K562 (cell line): ENCODE results near the gene APOM. TPM values are rescaled to one million over a fixed set of nuclear protein-coding genes. Genes with fewer than 3 reads are reported as not detected.

Source experiments
- ETV5 ChIP-seq: sonication (generic); formaldehyde crosslinking; IDR thresholded peaks from 2 replicates; pipeline ENCODE4 v1.4.0; 2020; ENCODE audit warnings: low read depth, mild to moderate bottlenecking, missing genetic modification reagents
- LEF1 ChIP-seq: fragments of 450-650 bp; IDR thresholded peaks from 2 replicates; pipeline ENCODE4 v1.6.1; 2016; ENCODE audit warnings: mild to moderate bottlenecking
- MAFF ChIP-seq: IDR thresholded peaks from 2 replicates; pipeline ENCODE4 v1.6.1; 2012; ENCODE audit warnings: low read length, improper control_type of control experiment
- MTA3 ChIP-seq: fragments of 450-650 bp; formaldehyde crosslinking; IDR thresholded peaks from 2 replicates; pipeline ENCODE4 v1.6.1; 2017; ENCODE audit warnings: mild to moderate bottlenecking, borderline replicate concordance
- NELFE ChIP-seq: IDR thresholded peaks from 2 replicates; pipeline ENCODE4 v1.6.1; 2011; ENCODE audit warnings: mild to moderate bottlenecking; ENCODE audit not compliant: insufficient read depth, insufficient read length
- RBM34 ChIP-seq: fragments of 200-400 bp; formaldehyde crosslinking; IDR thresholded peaks from 2 replicates; pipeline ENCODE4 v1.6.1; 2018; ENCODE audit warnings: low read length, borderline replicate concordance; ENCODE audit not compliant: insufficient read depth
- YY1 ChIP-seq, 3 experiments: IDR thresholded peaks; 2 replicates each; pipeline ENCODE4 v1.6.1; 2011; ENCODE audit warnings: low read length in 2 of 3, mild to moderate bottlenecking in 2 of 3, moderate library complexity in 2 of 3, borderline replicate concordance in 1 of 3, control low read depth in 1 of 3, low read depth in 1 of 3; ENCODE audit not compliant: insufficient read depth in 3 of 3, insufficient replicate concordance in 2 of 3, control insufficient read depth in 1 of 3, insufficient read length in 1 of 3; ENCODE audit errors: extremely low read depth in 1 of 3
- ZKSCAN8 ChIP-seq: fragments of 200-800 bp; sonication (Bioruptor generic); IDR thresholded peaks from 2 replicates; pipeline ENCODE4 v1.6.1; 2016; ENCODE audit warnings: missing genetic modification characterization, missing compliant biosample characterization
- ZNF143 ChIP-seq: sonication (generic); formaldehyde crosslinking; IDR thresholded peaks from 2 replicates; pipeline ENCODE4 v1.9.0; 2022; ENCODE audit warnings: mild to moderate bottlenecking, missing genetic modification reagents
- ZNF644 ChIP-seq: fragments of 200-800 bp; sonication (Bioruptor generic); IDR thresholded peaks from 2 replicates; pipeline ENCODE4 v1.6.1; 2016; ENCODE audit warnings: low read depth, missing genetic modification characterization, missing compliant biosample characterization
- polyA plus RNA-seq, 8 experiments: library from polyadenylated mRNA; depleted of rRNA in 4 of 8; stranded (reverse) in 5 of 8; unstranded in 3 of 8; fragments of >200 nt; fragmentation: Nextera tagmentation in 2 of 8; fragmentation: Illumina TruSeq in 1 of 8; extraction: Ambion mirVana in 2 of 8; extraction: Trizol in 1 of 8; gene quantifications; 2 replicates each; pipeline versions ENCODE4 v1.2.1 to v1.2.3, GENCODE V29; 2011 to 2014; ENCODE audit warnings: inconsistent platforms in 1 of 8, missing spikeins in 1 of 8
- total RNA-seq, 7 experiments: library from RNA; depleted of rRNA in 6 of 7; stranded (reverse); fragments of >200 nt in 6 of 7; fragmentation: Illumina TruSeq in 2 of 7; extraction: Trizol in 2 of 7; gene quantifications; 2 replicates each; pipeline versions ENCODE4 v1.2.1 to v1.2.3, GENCODE V29; 2011 to 2021; ENCODE audit warnings: low replicate concordance in 1 of 7
- TF ChIP-seq, protein P1 (sequence below): IDR thresholded peaks from 2 replicates; pipeline ENCODE4 v1.6.1; 2012; ENCODE audit warnings: low read depth, low read length, improper control_type of control experiment, borderline replicate concordance
- TF ChIP-seq, protein P2 (sequence below), 3 experiments: fragments of 200-800 bp in 1 of 3; fragments of 250-450 bp in 1 of 3; fragments of 450-650 bp in 1 of 3; sonication (Bioruptor Pico) in 1 of 3; sonication (Bioruptor generic) in 1 of 3; formaldehyde crosslinking in 1 of 3; IDR thresholded peaks; 2 replicates each; pipeline versions ENCODE4 v1.6.1 to v1.8.0; 2016 to 2022; ENCODE audit warnings: mild to moderate bottlenecking in 2 of 3, missing genetic modification characterization in 2 of 3, missing compliant biosample characterization in 1 of 3, moderate library complexity in 1 of 3
- TF ChIP-seq, protein P3 (sequence below): sonication (generic); formaldehyde crosslinking; IDR thresholded peaks from 2 replicates; pipeline ENCODE4 v1.8.0; 2022; ENCODE audit warnings: missing genetic modification reagents, mild to moderate bottlenecking, borderline replicate concordance
- TF ChIP-seq, protein P4 (sequence below): fragments of 200-800 bp; sonication (Bioruptor generic); IDR thresholded peaks from 2 replicates; pipeline ENCODE4 v1.6.1; 2017; ENCODE audit warnings: missing genetic modification characterization, missing compliant biosample characterization

The APOM gene
- total and polyA plus RNA-seq, 9 of the 15 experiments (the other 6 are each of a cell fraction or from before 2014, with no cell fraction given) = 5.7 to 24.3 (median 10.4) TPM

DNA sequence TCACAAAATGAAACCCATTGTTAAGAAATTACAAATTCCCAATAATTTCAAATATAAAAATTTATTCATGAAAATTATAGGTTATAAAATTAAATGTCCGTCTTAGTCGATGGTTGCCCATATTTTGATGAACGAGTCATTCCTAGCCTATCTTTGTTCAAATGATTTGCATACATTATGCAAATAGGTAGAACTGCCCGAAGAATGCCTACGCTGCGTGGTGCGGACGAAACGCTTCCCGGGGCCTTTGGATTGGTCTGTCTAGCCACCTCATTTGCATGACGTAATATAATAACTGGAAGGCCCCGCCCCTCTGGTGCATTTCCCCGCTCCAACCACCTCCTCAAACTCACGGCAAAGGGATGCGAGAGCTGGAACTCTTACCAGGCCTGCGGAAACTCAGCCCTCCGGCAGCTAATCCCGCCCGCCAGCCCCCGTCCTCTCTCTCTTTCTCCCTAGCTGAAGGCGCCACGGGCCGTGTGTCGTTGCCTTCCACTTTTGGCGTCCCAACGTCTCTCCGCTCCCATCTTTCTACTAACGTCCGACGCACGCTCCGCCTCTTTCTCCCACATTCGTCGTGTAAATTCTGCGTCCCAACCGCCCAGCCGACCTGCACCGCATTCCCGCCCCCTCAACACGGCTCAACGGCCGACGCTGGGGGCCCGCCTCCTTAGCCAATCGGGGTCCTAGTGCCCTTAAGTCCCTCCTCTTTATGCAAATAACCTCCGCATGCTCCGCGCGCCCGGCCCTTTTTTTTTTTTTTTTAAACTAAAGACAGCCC, 35.7 kb upstream of the APOM start (continued):
- peak in 2 of 3 experiments; percentile 75 to 88 for TF ChIP-seq YY1 (IDR thresholded peaks at IDR 0.05; ENCODE audit: borderline replicate concordance in 1 of 3, control insufficient read depth in 1 of 3, extremely low read depth in 1 of 3, insufficient read depth in 3 of 3, insufficient read length in 1 of 3, insufficient replicate concordance in 2 of 3, low read depth in 1 of 3, low read length in 2 of 3)
- TF ChIP-seq, protein P1, sequence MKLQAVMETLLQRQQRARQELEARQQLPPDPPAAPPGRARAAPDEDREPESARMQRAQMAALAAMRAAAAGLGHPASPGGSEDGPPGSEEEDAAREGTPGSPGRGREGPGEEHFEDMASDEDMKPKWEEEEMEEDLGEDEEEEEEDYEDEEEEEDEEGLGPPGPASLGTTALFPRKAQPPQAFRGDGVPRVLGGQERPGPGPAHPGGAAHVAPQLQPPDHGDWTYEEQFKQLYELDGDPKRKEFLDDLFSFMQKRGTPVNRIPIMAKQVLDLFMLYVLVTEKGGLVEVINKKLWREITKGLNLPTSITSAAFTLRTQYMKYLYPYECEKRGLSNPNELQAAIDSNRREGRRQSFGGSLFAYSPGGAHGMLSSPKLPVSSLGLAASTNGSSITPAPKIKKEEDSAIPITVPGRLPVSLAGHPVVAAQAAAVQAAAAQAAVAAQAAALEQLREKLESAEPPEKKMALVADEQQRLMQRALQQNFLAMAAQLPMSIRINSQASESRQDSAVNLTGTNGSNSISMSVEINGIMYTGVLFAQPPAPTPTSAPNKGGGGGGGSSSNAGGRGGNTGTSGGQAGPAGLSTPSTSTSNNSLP = no peak
- TF ChIP-seq RBM34 = no peak
- TF ChIP-seq LEF1 = peak; percentile 40; the same call in 1 of the 2 replicates
- TF ChIP-seq ETV5 = peak; percentile 51; the same call in 1 of the 2 replicates
- peak; percentile 95 for TF ChIP-seq MTA3
- no peak for TF ChIP-seq ZKSCAN8 (CRISPR knock-in tag)
- TF ChIP-seq, protein P2, sequence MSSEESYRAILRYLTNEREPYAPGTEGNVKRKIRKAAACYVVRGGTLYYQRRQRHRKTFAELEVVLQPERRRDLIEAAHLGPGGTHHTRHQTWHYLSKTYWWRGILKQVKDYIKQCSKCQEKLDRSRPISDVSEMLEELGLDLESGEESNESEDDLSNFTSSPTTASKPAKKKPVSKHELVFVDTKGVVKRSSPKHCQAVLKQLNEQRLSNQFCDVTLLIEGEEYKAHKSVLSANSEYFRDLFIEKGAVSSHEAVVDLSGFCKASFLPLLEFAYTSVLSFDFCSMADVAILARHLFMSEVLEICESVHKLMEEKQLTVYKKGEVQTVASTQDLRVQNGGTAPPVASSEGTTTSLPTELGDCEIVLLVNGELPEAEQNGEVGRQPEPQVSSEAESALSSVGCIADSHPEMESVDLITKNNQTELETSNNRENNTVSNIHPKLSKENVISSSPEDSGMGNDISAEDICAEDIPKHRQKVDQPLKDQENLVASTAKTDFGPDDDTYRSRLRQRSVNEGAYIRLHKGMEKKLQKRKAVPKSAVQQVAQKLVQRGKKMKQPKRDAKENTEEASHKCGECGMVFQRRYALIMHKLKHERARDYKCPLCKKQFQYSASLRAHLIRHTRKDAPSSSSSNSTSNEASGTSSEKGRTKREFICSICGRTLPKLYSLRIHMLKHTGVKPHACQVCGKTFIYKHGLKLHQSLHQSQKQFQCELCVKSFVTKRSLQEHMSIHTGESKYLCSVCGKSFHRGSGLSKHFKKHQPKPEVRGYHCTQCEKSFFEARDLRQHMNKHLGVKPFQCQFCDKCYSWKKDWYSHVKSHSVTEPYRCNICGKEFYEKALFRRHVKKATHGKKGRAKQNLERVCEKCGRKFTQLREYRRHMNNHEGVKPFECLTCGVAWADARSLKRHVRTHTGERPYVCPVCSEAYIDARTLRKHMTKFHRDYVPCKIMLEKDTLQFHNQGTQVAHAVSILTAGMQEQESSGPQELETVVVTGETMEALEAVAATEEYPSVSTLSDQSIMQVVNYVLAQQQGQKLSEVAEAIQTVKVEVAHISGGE (CRISPR knock-in tag; IDR thresholded peaks at IDR 0.05) = peak in 2 of 3 experiments; percentile 16 to 61; a peak in 2 of 6 replicates
- no peak for TF ChIP-seq NELFE
- TF ChIP-seq, protein P3, sequence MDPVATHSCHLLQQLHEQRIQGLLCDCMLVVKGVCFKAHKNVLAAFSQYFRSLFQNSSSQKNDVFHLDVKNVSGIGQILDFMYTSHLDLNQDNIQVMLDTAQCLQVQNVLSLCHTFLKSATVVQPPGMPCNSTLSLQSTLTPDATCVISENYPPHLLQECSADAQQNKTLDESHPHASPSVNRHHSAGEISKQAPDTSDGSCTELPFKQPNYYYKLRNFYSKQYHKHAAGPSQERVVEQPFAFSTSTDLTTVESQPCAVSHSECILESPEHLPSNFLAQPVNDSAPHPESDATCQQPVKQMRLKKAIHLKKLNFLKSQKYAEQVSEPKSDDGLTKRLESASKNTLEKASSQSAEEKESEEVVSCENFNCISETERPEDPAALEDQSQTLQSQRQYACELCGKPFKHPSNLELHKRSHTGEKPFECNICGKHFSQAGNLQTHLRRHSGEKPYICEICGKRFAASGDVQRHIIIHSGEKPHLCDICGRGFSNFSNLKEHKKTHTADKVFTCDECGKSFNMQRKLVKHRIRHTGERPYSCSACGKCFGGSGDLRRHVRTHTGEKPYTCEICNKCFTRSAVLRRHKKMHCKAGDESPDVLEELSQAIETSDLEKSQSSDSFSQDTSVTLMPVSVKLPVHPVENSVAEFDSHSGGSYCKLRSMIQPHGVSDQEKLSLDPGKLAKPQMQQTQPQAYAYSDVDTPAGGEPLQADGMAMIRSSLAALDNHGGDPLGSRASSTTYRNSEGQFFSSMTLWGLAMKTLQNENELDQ (CRISPR knock-in tag) = no peak
- TF ChIP-seq ZNF143 (CRISPR knock-in tag) = no peak; the same call in 1 of the 2 replicates
- TF ChIP-seq, protein P4, sequence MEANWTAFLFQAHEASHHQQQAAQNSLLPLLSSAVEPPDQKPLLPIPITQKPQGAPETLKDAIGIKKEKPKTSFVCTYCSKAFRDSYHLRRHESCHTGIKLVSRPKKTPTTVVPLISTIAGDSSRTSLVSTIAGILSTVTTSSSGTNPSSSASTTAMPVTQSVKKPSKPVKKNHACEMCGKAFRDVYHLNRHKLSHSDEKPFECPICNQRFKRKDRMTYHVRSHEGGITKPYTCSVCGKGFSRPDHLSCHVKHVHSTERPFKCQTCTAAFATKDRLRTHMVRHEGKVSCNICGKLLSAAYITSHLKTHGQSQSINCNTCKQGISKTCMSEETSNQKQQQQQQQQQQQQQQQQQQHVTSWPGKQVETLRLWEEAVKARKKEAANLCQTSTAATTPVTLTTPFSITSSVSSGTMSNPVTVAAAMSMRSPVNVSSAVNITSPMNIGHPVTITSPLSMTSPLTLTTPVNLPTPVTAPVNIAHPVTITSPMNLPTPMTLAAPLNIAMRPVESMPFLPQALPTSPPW (CRISPR knock-in tag) = no peak
- TF ChIP-seq MAFF = peak; percentile 19; the same call in 1 of the 2 replicates
- no peak for TF ChIP-seq ZNF644 (tag)
